Breast epithelium (tissue), 3 donors: ENCODE data around the gene NXT2.
"Not testable (repeated sequence)": the region's sequence is repeated elsewhere in the genome, so short reads cannot be mapped to it uniquely, and the experiment has no call there.

Experiments used
- POLR2A ChIP-seq: fragments of 450-650 bp; IDR thresholded peaks from one replicate; pipeline ENCODE4 v1.6.1; 2016; ENCODE audit warnings: antibody characterized with exemption, mild to moderate bottlenecking, moderate library complexity
- POLR2AphosphoS5 ChIP-seq, 3 donors: sonication (generic); formaldehyde crosslinking; IDR thresholded peaks; one replicate each; pipeline ENCODE4 v1.6.1; 2017; ENCODE audit warnings: antibody characterized with exemption in 3 of 3
- TF ChIP-seq, protein P1 (sequence below), 3 donors: fragments of 450-650 bp; IDR thresholded peaks; one replicate each; pipeline ENCODE4 v1.5.1; 2016 to 2017; ENCODE audit warnings: antibody characterized with exemption in 3 of 3, mild to moderate bottlenecking in 3 of 3, moderate library complexity in 3 of 3

DNA sequence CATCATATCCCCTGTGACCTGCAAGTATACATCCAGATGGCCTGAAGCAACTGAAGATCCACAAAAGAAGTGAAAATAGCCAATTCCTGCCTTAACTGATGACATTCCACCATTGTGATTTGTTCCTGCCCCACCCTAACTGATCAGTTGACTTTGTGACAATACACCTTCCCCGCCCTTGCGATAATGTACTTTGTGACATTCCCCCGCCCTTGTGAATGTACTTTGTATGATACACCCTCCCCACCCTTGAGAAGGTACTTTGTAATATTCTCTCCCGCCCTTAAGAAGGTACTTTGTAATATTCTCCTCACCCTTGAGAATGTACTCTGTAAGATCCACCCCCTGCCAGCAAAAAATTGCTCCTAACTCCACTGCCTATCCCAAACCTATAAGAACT lies 39.4 kb downstream of the NXT2 start:
- TF ChIP-seq, protein P1, sequence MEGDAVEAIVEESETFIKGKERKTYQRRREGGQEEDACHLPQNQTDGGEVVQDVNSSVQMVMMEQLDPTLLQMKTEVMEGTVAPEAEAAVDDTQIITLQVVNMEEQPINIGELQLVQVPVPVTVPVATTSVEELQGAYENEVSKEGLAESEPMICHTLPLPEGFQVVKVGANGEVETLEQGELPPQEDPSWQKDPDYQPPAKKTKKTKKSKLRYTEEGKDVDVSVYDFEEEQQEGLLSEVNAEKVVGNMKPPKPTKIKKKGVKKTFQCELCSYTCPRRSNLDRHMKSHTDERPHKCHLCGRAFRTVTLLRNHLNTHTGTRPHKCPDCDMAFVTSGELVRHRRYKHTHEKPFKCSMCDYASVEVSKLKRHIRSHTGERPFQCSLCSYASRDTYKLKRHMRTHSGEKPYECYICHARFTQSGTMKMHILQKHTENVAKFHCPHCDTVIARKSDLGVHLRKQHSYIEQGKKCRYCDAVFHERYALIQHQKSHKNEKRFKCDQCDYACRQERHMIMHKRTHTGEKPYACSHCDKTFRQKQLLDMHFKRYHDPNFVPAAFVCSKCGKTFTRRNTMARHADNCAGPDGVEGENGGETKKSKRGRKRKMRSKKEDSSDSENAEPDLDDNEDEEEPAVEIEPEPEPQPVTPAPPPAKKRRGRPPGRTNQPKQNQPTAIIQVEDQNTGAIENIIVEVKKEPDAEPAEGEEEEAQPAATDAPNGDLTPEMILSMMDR (IDR thresholded peaks at IDR 0.05), result not testable (repeated sequence)
- TF ChIP-seq POLR2A; POLR2AphosphoS5 (IDR thresholded peaks at IDR 0.05): not testable (repeated sequence)
